CD4-positive, alpha-beta T cell treated with Interleukin-15 for 4 hours (primary cell): ENCODE measurements around the gene GSTCD.
"Not testable (repeated sequence)": the region's sequence is repeated elsewhere in the genome, so short reads cannot be mapped to it uniquely, and the experiment has no call there.

Source experiments
- DNase-seq: peaks from one replicate; pipeline ENCODE4 v3.0.0-alpha.2; 2020; ENCODE audit warnings: low spot score

The GSTCD gene

DNA sequence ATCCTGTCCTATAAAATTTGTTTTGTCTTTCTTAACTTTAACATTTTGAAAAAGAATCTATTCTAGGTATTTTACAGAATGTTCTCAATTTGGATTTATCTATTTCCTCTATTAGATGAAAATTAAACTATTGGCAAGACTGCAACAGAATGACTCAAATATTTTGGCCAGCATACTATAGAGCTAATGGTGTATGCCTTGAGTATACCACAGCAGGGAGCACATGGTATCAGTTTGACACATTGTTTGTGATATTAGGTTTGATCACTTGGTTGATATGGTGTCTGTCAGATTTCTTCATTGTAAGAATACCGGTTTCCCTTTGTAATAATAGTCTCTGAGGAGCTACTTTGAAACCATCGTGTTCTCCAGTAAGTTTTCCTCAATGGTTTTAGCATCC, 98.9 kb downstream of the GSTCD start:
- DNase-seq = no peak

DNA sequence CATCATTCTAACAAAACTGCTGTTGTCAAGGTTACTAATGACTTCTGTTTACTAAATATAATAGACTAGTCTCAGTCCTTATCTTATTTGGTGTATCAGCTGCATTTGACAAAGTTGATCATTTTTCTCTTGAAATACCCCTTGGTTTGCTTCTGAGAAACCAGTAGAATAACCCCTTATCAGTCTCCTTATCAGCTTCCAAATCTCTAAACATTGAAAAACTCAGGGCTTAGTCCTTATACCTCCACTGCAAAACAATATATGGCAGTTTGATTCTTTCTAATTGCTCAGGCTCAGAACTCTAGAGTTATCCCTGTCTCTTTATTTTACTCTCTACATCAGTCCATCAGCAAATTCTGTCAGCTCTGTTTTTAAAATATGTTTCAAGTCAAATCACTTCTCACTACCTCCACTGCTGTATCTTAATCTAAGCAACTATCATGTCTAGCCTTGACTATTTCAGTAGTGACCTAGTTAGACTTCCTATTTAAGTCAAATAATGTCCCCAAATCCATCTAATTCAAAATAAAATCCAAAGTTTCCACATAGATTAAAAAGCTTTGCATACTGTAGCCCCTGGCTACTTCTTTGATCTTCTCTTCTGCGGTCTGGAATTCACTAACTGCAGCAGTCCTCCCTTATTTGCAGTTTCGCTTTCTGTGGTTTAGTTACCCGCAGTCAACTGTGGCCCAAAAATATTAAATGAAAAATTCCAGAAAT, 99.6 kb downstream of the GSTCD start:
- DNase-seq = no peak

DNA sequence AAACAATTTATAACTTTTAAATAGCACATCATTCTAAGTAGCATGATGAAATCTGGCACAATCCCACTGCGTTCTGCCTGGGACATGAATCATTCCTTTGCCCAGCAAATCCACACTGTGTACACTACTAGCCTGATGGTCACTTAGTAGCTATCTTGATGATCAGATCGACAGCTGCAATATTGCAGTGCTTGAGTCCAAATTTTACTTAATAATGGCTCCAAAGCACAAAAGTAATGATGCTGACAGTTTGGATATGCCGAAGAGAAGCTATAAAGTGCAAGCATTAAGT, 100.1 kb downstream of the GSTCD start:
- DNase-seq = no peak

DNA sequence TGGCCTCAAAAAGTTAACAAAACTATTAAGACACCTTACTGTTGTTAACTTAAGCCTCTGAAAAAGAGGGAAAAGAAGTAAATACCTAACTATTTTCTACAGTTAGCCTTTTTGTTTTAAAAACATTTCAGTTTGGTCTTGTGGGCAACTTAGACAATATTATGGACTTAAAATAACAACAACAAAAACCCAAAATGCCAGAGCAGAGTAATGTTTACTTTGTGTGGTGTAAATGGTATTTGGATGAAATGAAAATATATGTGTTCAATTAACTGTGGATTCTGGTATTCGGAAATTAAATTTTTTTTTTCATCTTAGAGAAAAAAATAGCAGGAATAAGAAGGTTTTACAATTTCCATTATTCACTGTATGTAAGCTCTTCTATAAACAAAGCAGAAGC, 107.1 kb downstream of the GSTCD start:
- no peak for DNase-seq

DNA sequence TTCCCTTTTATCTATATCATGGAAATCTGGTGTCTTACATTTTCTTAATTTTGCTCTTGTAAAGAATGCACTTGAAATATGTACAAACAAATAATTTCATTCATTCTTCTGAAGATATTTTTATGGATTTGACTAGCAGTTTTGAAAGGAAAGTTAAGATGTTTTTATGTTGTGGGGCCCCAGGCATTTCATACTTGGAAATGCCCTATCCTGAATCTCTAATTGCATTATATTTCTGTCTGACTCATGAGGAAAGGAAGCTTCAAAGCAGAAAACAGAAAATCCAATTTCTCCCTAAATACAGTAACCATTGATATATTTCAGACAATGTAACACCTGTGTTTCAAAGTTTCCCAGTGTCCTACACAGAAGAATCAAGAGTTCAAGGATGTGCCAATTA, 113.5 kb downstream of the GSTCD start:
- DNase-seq = no peak

DNA sequence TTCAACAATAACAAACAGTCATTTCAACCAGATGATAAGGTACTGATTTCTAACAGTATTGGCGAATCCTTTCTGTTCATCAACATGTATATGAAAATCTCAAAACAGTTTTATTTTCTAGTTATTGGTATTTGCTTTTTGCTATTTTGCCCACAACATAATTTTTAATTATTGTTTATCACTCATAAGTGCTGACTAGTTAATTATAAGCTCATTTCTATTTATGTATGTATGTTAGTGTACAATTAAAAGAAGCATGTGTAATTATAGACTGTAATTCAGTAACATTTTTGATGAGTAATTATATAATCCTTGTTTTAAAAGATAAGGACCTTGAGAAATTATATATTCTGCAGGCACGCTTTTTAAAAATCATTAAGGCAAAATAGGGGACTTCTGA, 119.5 kb downstream of the GSTCD start:
- DNase-seq = no peak

DNA sequence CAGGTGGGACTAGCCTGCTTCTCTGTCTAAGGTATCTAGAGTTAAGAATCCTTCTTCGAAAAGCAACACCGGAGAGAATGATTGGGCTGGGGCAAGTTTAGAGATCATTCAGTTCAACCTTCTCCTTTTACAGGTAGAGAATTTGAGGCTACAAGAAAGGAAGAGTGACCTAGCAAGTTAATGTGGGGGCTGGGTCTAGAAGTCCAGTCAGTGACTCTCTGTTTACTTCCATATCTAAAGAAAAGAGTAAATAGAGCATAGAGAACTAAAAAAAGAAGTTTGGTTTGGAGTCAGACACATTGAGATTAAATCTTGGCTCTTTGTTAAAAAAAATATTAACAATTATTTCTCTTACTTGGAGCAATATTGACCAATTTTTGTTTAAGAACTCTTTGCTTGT, 122.6 kb downstream of the GSTCD start:
- DNase-seq = no peak

DNA sequence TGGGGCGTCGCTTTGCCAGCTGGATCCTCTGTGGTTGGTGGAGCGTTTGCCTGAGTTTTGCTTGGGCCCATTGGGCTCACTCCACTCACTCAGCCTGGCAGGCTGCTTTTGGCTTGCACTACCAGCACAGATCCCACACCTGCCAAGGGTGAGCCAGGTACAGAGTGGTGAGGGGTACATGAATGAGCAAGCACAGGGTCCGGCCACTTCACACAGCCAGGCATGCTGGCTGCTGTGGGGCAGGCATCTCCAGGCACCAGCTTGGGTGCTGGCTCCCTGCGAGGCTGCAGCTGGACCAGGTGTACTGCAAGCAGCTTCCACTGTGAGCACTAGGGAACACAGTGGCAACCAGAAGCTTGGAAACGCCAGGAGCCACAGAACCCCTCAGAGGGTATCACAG, 126.6 kb downstream of the GSTCD start:
- DNase-seq = no peak

DNA sequence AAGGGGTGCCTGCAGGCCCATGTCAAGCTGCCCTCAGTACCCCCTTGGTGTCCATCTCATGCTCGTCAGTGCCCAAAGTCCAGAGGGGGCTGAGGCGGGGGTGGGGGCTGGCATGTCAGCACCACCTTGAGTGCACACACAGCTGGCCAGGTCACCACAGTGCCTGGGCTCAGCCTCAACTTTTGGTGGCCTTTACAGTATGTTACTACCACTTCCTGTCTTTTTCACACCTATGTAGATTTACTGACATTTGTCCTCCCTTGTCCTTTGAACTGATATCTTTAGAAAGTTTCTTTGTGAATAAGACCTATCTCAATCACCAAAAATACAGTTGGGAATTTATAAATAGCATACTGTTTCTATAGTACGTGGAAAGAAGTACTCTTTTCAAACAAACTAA, 128.0 kb downstream of the GSTCD start:
- DNase-seq = no peak

DNA sequence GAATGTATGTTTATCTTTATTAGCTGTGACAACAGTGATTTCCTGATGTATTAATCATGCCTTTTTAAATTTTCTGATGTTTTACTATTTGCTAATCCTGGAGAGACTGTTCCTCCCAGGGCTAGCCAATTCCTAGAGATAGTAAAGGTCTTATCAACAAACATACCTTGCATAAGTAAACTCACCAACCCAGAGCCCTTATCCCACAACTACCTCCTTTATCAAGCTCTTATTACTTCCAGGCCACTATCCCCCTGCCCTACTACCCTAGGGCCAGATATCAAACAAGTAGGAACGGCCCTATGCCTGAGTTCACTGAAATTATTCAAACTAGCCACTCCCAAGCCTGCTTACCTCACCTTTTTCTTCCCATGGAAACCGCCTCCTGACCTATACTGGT, 128.5 kb downstream of the GSTCD start:
- no peak for DNase-seq

DNA sequence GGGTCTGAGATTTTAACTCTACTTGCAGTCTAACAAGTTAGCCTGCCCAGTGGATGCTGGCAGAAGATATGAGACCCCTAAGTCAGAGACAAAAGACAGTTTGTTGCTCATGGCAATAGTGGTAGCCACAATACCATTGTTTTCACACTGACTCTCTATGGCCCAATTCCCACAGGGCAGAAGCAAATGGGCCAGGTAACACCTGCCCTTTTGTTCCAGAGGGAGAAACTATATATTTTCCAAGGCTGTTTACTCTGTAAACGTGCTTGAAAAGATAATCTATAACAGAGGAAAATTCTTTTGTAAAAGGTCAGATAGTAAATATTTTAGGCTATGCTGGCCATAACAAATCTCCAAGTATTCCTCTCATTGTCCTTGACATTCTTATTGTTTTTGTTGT, 129.5 kb downstream of the GSTCD start:
- DNase-seq = no peak

DNA sequence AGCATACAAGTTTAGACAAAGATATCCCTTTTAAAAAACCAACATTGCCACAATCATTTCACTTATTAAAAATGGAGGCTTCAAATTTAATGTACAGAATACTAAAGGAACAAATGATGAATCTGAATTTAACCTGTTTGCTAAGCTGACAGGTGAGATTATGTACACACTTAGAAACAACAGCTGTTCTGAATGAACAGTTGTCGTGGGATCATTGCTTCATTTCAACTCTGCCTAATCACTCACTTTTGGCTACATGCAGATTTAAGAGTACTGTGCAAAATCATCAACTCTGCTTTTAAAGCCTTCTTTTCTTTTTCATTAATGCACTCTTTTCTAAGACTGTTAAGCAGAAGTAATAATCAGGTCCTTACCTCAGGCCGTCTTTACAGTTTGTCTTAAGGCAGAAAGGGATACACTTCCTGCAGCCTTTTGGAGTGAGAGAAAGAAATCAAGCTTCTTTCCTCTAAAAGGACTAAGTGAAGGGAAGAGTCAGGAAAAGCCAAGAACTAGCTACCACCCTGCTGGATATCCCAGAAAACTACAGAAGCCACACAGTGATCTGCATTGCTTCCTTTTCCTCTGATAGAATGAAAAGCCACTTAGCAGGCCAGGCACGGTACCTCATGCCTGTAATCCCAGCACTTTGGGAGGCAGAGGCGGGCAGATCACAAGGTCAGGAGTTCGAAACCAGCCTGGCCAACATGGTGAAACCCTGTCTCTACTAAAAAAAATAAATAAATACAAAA, 132.0 kb downstream of the GSTCD start:
- no peak for DNase-seq

DNA sequence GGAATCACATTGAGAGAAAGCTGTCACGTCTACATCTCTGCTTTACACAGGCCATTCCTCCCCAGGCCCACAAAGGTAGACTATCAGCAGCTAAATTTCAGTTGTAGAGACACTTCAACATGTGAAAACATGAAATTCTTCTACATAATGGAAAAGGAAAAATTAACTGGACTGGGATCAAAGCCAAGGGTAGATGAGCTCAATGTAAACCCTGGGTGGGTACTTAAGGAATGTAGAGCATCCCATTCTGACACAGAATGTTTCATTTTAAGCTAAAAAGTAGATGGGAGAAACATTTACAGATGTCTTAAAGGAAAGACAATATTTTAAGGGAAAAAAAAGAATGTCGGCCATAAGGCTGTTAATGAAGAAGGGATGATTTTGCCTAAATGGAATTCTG, 135.4 kb downstream of the GSTCD start:
- no peak for DNase-seq

DNA sequence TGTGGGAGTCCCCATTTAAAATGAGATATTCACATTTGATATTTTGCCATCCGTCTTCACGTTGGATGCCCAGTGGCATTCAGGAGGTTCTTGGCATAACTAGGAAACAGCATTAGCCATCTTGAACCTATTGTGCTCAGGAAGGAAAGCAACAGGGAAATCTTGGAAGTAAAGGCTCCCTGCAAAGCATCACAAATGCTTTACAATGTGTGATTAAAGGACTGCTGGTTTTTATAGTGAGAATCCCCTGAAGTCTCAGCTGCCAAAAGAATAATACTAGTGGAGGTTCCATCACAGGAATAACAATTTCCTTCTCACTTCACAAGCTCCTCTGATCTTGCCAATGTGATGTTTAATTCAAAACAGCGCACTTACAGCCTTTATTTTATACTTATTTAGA, 137.0 kb downstream of the GSTCD start:
- no peak for DNase-seq

DNA sequence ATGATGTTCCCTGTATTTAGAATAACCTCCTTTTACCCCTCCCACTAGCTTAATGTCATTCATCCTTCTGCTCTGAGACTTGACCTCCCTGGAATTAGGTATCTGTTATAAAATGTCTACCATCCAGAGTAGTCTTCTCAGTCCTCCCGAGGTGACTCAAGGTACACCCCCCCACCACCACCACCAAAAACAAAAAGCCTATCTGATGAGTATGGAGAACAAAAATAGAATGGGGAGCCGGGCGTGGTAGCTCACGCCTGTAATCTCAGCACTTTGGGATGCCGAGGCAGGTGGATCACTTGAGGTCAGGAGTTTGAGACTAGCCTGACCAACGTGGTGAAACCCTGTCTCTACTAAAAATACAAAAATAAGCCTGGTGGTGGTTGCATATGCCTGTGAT, 139.8 kb downstream of the GSTCD start:
- DNase-seq = not testable (repeated sequence)

DNA sequence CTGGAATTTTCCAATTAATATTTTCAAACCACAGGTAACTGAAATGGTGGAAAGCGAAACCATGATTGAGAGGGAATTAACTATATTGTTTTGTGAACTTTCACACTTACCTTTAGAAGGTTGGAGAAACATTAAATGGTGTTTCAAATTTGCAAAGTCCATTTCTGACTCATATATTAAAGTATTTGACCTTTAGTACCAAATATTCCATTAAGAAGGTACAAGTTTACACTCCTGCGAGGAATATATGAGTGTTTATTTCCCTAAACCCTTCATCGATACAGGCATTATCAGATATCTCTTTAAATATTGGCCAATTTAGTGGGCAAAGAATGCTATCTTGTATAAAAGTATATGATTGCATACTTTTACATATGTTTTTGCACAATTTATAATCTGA, 142.6 kb downstream of the GSTCD start:
- no peak for DNase-seq

DNA sequence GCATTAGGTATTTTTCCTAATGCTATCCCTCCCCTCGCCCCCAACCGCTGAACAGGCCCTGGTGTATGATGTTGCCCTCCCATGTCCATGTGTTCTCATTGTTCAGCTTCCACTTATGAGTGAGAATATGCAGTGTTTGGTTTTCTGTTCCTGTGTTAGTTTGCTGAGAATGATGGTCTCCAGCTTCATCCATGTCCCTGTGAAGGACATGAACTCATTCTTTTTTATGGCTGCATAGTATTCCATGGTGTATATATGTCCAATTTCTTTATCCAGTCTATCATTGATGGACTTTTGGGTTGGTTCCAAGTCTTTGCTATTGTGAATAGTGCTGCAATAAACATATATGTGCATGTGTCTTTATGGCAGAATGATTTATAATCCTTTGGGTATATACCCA, 143.6 kb downstream of the GSTCD start:
- not testable (repeated sequence) for DNase-seq

DNA sequence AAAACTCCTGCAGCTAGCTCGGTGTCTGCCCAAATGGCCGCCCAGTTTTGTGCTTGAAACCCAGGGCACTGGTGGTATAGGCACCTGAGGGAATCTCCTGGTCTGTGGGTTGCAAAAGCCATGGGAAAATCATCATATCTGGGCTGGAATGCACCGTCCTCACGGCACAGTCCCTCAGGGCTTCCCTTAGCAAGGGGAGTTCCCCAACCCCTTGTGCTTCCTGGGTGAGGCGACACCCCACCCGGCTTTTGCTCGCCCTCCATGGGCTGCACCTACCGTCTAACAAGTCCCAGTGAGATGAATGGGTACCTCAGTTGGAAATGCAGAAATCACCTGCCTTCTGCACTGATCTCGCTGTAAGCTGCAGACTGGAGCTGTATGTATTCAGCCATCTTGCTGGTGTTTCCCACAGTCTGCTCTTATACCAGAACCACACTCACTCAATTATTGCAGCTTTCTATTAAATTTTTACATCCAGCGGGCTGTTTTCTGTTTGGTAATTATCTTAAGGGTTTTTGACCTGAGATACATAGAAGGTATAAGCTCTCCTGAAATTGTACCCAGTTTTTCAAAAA, 150.0 kb downstream of the GSTCD start:
- no peak for DNase-seq

DNA sequence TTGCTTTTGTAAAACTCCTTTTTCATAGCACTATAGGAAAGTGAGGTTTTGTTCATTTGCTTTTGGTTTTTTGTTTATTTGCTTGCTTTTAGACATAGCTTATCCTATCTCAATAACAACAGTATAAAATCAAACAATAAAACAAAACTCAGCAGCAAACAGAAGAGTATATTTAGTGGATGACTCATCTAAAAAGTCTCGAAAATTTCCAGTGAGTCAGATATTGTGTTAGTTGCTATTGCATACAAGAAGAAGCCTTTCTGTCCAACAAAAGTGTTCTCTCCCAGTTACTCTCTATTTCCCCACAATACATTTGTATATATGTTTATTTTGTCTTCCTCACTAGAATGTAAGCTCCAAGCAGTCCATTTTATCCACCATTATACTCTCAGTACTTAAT, 150.6 kb downstream of the GSTCD start:
- no peak for DNase-seq

DNA sequence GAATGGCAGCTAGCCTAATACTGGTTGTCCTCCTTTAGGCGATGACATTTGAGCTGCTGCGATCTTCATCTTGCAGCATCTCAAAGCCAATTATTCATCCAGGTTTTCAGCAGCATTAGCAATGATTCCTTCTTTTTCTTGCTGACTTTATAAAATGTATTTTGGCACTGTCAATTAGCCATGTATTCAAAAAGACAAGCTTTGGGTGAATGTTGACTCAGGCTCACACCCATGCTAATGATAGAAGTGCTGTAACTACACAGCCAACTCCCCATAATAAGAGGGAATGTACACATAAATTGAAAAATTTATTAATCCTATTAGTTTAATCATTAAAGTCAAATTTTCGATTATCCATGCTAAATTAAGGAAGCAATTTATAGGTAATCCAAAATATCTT, 162.4 kb downstream of the GSTCD start:
- DNase-seq = no peak

DNA sequence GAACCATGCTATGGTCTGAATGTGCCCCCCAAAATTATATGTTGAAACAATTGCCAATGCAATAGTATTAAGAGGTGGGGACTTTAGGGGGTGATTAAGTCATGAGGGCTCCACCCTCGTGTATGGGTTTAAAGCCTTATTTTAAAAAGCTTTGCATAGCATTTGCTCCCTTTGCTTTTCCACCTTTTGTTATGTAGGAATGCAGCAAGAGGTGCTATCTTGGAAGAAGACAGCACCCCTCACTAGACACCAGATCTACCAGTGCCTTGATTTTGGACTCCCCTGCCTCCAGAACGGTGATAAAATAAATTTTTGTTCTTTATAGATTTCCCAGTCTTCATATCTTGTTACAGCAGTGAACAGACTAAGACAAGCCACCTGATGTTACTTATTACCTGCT, 163.4 kb downstream of the GSTCD start:
- no peak for DNase-seq

DNA sequence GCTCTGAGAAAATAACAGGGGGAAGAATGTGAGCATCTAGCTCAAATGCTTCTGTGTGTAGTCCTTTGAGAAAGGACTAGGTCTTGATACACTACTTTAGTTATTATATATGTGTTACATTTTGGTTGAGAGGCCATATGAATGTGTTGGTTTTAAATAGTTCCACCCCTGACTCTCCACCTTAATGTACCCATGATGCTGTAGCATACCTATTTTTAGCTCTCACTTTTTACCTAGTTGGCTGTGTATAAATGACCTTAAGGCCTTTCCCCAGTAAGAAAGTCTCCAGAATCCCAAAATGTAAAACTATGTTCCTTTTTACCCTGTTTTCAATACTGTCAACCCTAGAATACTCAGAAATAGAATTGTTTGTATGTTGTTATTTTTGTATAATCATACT, 166.6 kb downstream of the GSTCD start:
- DNase-seq = no peak

DNA sequence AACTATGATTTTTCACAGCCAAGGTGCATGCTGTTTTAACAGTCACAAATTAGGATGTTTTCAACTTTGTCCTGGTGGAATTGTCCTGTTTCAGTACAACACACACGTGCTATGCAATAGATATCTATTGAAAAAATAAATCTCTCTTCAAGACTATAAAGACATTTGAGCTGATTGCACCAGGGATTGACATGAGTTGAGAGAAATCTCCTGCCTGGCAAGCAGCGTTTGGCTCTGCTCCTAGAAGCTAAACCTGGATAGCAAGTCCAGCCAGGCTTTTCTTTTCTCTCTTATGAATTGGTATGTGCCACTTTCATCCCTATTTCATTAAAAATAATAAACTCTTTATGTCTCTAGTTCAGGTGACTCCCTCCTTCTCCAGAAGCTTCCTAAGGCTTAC, 170.1 kb downstream of the GSTCD start:
- no peak for DNase-seq

DNA sequence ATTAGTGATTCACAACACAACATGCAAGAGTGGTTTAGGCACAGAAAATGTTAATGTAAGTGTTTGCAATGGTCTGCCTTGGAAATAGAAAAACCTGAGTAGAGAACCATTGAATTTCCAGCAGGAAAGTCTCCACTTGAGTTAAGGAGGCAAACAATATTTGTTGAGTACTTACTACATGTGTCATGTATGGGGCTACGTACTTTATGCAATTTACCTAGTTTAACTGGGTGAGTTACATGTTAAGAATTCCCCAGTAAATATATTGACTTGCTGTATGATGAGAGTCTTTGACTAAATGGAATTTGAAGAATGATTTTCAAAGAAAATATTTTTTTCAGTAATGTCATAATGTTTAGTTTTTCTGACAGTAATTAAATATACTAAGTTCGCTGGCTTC, 178.9 kb downstream of the GSTCD start:
- no peak for DNase-seq
